GM18520 (cell line): Measurements from ENCODE around the gene EPB42.

Source experiments
- ATAC-seq: cut with Tn5 transposase; IDR thresholded peaks from one replicate; pipeline ENCODE4 v1.9.1; 2021; ENCODE audit not compliant: unreplicated experiment

EPB42 gene

GRCh38 chr15:43220991-43221403, at the start of gene EPB42:
Gene EPB42, minus strand, starts transcription at chr15:43221018. Its CDS starts 193 bp downstream, at chr15:43220825.
- no peak for ATAC-seq

GRCh38 chr15:43270113-43270665, 49.4 kb upstream of the EPB42 start:
- no peak for ATAC-seq

GRCh38 chr15:43268111-43269105, 47.6 kb upstream of the EPB42 start:
- ATAC-seq: no peak

- ATAC-seq: no peak
These were observed 46.6 kb upstream of the EPB42 start for GRCh38 chr15:43267439-43267838.

- no peak for ATAC-seq
These were observed 46.0 kb upstream of the EPB42 start, which contains the start of gene TGM5 for GRCh38 chr15:43266834-43267233. Gene TGM5, minus strand, starts transcription at chr15:43266928. Its CDS starts 79 bp downstream, at chr15:43266849.

GRCh38 chr15:43266386-43266785, 45.6 kb upstream of the EPB42 start:
- ATAC-seq: no peak

- ATAC-seq: no peak
These were observed 39.3 kb upstream of the EPB42 start for GRCh38 chr15:43260011-43260615.

GRCh38 chr15:43258781-43259180, 38.0 kb upstream of the EPB42 start:
- ATAC-seq: no peak

- ATAC-seq: no peak
These were observed 35.5 kb upstream of the EPB42 start for GRCh38 chr15:43256341-43256740.

GRCh38 chr15:43255376-43255775, 34.6 kb upstream of the EPB42 start:
- no peak for ATAC-seq

GRCh38 chr15:43253431-43254403, 32.9 kb upstream of the EPB42 start:
- peak; percentile 41 for ATAC-seq

GRCh38 chr15:43251871-43252250, 31.0 kb upstream of the EPB42 start:
- no peak for ATAC-seq

GRCh38 chr15:43251185-43251870, 30.5 kb upstream of the EPB42 start:
- no peak for ATAC-seq

- ATAC-seq: no peak
These were observed 30.0 kb upstream of the EPB42 start for GRCh38 chr15:43250785-43251184.

- no peak for ATAC-seq
These were observed 28.9 kb upstream of the EPB42 start for GRCh38 chr15:43249699-43250203.

GRCh38 chr15:43249236-43249635, 28.4 kb upstream of the EPB42 start:
- ATAC-seq: no peak

GRCh38 chr15:43246261-43246774, 25.5 kb upstream of the EPB42 start:
- no peak for ATAC-seq

- no peak for ATAC-seq
These were observed 23.3 kb upstream of the EPB42 start for GRCh38 chr15:43244092-43244491.

GRCh38 chr15:43243020-43243645, 22.3 kb upstream of the EPB42 start:
- ATAC-seq: no peak
